ENCODE data around the gene LRCH1.

Gene LRCH1

DNA sequence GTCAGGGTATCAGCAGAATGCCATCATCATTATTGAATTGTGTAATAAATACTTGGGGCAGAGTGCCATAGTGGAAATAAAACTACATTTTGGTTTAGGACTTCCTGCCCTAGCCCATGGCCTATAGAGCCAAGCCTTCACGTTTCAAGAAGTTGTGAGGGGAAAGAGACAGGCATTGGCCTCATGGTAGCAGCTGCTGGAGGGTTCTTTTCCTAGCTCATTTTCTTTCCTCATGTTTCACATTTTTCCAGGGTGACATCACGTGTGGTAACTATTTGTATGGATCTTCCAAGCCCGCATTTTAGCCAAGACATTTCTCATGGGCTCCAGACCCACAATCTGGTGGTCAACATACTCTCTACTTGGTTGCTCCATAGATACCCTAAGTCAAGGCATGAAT is 80.4 kb downstream of the LRCH1 start:
- no peak for DNase-seq (ENCODE audit: low read depth in 1 of 2, low spot score in 1 of 2)

DNA sequence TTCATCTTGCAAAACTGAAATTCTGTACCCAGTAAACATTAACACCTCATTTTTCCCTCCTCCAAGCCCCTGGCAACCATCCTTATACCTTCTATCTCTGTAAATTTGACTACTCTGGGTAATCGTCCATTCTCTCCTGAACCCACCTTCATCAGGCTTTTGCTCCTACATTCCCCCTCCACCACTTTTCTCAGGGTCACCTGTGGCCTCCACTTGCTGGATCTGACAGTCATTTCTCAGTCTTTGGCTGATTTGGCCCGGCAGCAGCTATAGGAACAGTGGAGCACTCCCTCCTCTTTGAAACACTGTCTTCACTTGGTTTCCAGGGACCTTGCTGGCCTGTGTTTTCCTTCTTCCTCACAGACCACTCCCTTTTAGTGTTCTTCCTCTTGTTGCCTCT is 83.5 kb downstream of the LRCH1 start:
- no peak for DNase-seq (ENCODE audit: low read depth in 1 of 2, low spot score in 1 of 2)

DNA sequence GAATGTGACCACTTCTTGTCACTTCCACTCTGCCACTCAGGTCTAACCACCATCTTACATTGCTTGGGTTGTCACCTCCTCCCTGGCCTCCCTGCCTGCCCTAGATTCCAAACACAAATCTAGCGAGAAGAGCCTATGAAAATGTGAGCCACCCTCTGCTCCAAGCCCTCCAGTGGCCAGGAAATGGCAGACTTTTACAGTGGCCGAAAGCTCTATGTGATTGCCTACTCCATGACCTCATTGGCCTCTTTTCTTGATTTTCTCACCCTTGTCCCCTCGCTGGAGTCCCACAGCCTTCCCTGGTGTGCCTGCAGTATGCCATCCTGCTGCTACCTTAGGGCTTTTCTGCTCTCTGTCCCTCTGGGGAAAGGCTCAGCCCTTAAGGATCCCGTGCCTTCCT is 84.2 kb downstream of the LRCH1 start:
- no peak for DNase-seq (ENCODE audit: low read depth in 1 of 2, low spot score in 1 of 2)

DNA sequence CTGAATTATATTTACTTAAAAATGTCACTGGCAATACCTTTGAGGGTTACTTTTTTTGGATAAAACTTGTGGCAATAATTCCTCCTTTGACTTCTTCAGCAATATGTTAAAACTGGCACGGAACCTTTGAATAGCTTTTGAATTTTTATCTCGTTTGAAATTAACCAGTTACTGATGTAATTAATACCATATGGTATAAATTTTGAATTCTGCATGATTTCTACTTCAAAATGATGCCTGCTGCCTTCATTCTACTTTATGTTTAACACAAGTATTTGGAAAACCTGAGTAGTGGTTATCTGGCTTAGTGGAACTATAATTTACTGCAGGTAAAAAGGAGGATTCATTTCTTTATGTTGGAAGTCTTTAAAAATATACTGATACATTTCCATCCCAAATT is 85.3 kb downstream of the LRCH1 start:
- no peak for DNase-seq (ENCODE audit: low read depth in 1 of 2, low spot score in 1 of 2)

GRCh38 chr13:46639033-46639981 is 86.3 kb downstream of the LRCH1 start:
- DNase-seq (ENCODE audit: low read depth in 1 of 2, low spot score in 1 of 2): no peak

DNA sequence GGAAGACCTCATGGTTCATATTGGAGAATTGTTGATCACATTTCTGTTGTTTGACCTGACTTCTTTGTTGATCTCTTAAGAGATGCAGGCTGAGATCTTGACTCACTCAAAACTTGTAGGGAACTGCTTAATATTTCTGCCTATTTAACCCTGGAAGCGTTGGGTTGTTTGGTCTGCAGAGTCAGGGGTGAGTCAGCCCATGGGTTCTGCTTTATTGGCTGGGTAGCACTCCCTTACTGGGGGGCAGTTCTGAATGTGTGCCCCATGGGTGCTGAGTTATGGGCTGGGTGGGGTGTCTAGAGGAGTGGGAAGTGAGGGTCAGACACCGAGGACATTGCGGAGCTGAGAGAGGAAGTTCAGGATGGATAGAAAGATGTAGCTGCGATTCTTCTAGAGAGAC is 87.9 kb downstream of the LRCH1 start:
- DNase-seq (ENCODE audit: low read depth in 1 of 2, low spot score in 1 of 2): no peak

DNA sequence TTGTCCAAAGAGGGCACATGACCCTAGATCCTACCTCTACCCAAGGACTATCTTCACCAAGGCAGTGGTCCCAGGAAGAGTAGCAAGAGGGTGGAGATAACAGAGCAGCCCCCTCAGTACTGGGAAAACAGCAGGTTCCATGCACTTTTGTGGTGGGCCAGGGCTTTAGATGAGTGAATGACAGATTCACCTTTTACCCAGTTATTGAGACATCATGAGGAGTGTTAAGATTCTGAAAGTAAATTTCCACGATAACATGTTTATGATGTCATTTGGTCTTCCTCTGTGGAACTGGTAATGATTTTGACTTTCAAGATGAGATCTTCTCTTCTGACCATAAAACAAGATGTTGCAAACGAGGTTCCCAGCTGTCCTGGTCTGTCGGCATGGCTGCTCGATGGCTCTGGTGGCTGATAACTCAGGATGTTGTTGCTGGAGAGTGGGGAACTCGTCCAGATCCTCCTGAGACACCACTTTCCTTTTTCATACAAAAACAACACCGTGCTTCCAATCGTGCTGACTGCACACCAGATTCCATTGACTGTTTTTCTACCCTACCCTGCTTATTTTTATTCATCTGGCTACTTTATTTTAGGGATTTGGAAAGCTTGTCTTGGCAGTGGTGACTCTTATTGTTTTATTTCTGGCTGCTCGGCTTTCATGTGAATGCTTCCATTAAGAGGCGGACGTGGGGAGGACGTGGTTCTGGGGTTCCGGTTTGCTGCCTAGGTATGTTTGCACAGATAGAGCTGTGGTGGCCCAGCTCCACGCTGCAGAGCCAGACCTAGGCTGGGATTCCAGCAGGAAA is 88.5 kb downstream of the LRCH1 start:
- no peak for DNase-seq (ENCODE audit: low read depth in 1 of 2, low spot score in 1 of 2)

GRCh38 chr13:46642254-46642653 is 89.3 kb downstream of the LRCH1 start:
- no peak for DNase-seq (ENCODE audit: low read depth in 1 of 2, low spot score in 1 of 2)

GRCh38 chr13:46643165-46643777 is 90.3 kb downstream of the LRCH1 start:
- DNase-seq (ENCODE audit: low read depth in 1 of 2, low spot score in 1 of 2): no peak

GRCh38 chr13:46644816-46645215 is 91.8 kb downstream of the LRCH1 start:
- no peak for DNase-seq (ENCODE audit: low read depth in 1 of 2, low spot score in 1 of 2)

DNA sequence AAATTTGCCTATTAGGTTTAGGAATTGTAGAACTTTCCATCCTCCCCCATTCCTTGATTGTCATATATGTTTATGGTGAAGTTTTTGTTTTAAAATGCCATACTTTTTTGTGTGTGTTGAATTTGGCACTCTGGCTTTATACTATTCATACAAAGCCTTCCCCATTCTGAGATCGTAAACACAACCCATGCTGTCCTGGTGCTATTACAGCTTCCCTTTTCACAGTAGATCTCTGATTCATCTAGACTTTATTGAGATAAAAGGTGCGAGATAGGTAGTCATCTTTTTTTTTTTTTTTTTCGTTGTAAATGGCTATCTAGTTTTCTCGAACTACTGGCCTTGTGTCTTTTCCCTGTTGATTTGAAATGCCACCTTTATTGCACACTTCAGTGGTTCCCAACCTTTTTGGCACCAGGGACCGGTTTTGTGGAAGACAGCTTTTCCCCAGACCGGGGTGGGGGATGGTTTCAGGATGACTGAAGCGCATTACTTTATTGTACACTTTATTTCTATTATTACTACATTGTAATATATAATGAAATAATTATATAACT is 94.6 kb downstream of the LRCH1 start:
- DNase-seq (ENCODE audit: low read depth in 1 of 2, low spot score in 1 of 2): no peak

DNA sequence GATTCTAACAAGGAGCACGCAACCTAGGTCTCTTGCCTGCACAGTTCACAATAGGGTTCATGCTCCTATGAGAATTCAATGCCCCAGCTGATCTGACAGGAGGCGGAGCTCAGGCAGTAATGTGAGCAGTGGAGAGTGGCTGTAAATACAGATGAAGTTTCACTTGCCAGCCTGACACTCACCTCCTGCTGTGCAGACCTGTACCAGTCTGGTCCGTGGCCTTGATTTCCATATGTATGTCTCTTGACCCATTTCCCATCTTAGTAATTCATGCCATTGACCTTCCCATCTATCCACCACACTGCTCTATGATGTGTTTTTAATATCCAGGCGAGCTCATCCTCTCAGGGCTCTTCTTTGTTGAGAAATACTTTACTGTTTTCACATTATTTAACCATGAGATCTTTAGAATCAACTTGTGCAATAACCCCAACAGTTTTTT is 95.2 kb downstream of the LRCH1 start:
- no peak for DNase-seq (ENCODE audit: low read depth in 1 of 2, low spot score in 1 of 2)

GRCh38 chr13:46649816-46650215 is 96.8 kb downstream of the LRCH1 start:
- no peak for DNase-seq (ENCODE audit: low read depth in 1 of 2, low spot score in 1 of 2)

- no peak for DNase-seq (ENCODE audit: low read depth in 1 of 2, low spot score in 1 of 2)
Observed at GRCh38 chr13:46654951-46655350, 102.0 kb downstream of the LRCH1 start.

DNA sequence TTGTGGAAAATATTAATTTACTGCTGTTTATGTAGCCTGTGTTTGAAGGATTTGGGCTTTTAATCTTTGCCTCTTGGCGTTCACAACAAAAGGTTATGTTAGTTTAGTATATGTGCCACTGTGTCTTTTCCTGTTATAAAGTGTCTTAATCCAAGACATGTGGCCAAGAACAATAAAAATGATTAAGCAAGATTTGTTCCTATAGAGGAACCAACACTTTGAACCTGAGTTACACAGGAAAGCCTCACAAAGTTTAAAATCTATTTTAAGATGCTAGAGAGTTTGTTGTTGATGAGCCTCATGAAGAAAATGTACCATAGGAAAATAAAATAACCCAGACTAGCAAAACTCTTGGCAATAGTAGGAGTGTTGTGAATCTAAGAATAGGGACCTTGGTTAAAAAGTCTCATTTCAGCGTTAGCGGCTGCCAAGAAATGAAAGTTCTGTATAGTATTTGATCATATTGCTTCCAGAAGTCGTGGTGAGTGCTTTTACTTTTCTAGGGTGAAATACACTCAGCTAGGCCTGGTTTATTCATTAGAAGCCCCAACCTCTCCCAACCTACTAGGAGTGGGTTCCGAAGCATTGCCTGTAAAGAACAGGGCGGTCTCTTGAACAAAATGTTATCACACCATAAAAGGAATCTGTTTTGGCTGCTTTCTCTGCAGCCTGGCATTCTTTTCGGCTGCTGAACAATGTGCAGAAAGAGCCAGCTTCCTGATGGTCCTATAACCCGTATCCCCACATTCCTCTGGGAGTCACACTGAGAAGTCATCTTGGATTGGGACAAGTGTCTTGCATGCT is 102.6 kb downstream of the LRCH1 start:
- no peak for DNase-seq (ENCODE audit: low read depth in 1 of 2, low spot score in 1 of 2)

GRCh38 chr13:46656786-46657185 is 103.8 kb downstream of the LRCH1 start:
- DNase-seq (ENCODE audit: low read depth in 1 of 2, low spot score in 1 of 2): no peak

GRCh38 chr13:46659413-46660065 is 106.6 kb downstream of the LRCH1 start:
- DNase-seq (ENCODE audit: low read depth in 1 of 2, low spot score in 1 of 2): no peak

GRCh38 chr13:46660416-46660815 is 107.4 kb downstream of the LRCH1 start:
- no peak for DNase-seq (ENCODE audit: low read depth in 1 of 2, low spot score in 1 of 2)

DNA sequence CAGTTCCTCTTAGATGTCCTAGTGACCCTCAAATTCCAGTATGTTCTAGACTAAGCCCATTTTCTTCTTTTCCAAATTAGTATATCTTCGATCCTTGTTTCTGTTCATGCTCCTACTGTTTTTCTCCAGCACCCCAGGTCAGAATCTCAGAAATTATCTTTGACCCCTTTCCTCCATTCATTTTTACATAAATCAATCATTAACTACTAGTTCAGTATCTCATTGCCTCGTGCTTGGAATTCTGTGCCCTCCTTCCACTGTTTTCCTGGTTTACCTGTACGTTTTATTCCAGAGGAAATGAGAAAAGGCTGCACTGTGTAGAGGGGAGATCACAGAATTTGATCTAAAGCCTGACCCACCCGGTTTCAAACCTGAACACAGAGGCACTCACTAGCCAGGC is 107.9 kb downstream of the LRCH1 start:
- DNase-seq (ENCODE audit: low read depth in 1 of 2, low spot score in 1 of 2): no peak

DNA sequence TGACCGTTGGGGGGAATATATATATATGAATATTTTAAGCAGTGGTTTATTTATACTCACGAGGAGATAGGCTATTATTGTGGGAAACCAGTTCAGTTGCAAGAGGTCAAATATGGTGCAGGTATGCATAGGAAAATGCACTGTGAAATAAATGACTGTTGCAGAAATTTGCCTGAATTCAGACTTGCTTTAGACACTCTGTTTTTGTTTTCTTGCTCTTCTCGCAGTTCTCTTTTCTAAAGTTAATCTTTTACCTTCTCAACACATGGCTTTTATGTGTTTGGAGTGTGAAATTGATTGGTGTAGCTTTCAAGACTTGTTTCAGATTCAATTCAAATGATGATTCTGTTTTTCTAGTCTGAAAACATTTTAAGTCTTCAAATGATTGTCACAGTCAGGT is 109.7 kb downstream of the LRCH1 start:
- DNase-seq (ENCODE audit: low read depth in 1 of 2, low spot score in 1 of 2): no peak
